Gastrocnemius medialis (tissue), 4 donors: Measurements from ENCODE around the gene DENR.

Source experiments
- POLR2A ChIP-seq, 2 donors: fragments of 450-650 bp; IDR thresholded peaks; one replicate each; pipeline ENCODE4 v1.6.1; 2017; ENCODE audit warnings: antibody characterized with exemption in 2 of 2, mild to moderate bottlenecking in 2 of 2, moderate library complexity in 2 of 2
- TF ChIP-seq, protein P1 (sequence below), 5 experiments: fragments of 450-650 bp in 3 of 5; fragments of 200-600 bp in 2 of 5; sonication (generic) in 2 of 5; IDR thresholded peaks in 4 of 5; conservative IDR thresholded peaks in 1 of 5; 1 replicate in 4 of 5; 2 replicates in 1 of 5; pipeline ENCODE4 v1.5.1; 2016 to 2019; ENCODE audit warnings: antibody characterized with exemption in 5 of 5, mild to moderate bottlenecking in 3 of 5, moderate library complexity in 3 of 5

DNA sequence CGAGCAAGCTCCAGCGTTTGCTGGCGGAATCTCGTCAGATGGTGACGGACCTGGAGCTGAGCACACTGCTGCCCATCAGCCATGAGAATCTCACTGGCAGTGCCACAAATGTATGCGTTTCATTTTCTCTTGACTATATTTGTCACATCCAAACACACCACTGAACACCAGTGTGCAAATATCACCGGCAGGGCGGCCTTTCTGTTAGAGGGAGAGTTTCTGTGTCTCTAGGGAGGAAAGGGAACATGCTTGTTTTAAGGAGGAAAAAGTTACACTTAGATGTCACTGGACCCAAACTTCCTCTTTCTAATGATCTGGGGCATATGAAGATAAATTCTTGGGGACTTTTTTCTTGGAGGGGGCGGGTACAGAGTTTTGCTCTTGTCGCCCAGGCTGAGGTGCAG, 60.7 kb downstream of the DENR start:
- TF ChIP-seq, protein P1, sequence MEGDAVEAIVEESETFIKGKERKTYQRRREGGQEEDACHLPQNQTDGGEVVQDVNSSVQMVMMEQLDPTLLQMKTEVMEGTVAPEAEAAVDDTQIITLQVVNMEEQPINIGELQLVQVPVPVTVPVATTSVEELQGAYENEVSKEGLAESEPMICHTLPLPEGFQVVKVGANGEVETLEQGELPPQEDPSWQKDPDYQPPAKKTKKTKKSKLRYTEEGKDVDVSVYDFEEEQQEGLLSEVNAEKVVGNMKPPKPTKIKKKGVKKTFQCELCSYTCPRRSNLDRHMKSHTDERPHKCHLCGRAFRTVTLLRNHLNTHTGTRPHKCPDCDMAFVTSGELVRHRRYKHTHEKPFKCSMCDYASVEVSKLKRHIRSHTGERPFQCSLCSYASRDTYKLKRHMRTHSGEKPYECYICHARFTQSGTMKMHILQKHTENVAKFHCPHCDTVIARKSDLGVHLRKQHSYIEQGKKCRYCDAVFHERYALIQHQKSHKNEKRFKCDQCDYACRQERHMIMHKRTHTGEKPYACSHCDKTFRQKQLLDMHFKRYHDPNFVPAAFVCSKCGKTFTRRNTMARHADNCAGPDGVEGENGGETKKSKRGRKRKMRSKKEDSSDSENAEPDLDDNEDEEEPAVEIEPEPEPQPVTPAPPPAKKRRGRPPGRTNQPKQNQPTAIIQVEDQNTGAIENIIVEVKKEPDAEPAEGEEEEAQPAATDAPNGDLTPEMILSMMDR (IDR thresholded peaks at IDR 0.05 in 4 of 5, conservative IDR thresholded peaks at IDR 0.05 in 1 of 5) = no peak
- no peak for TF ChIP-seq POLR2A (IDR thresholded peaks at IDR 0.05)
